ENCODE results near the gene VWF. TPM values are rescaled to one million over a fixed set of nuclear protein-coding genes. Genes with fewer than 3 reads are reported as not detected.
"Not testable (repeated sequence)": the region's sequence is repeated elsewhere in the genome, so short reads cannot be mapped to it uniquely, and the experiment has no call there.

The VWF gene
- total and polyA plus RNA-seq, 5 donors = 144 to 388 (median 242) TPM

- Histone ChIP-seq H3K27ac (ENCODE audit: low read length) (no peak overlapping the region), H3K27me3 (ENCODE audit: control insufficient read depth, insufficient read depth) (no peaks in the 10 kb centered on the region), H3K9me3 (ENCODE audit: control insufficient read depth, low read length) (no peaks in the 10 kb centered on the region), H3K4me1 (ENCODE audit: control insufficient read depth, insufficient read depth, low read length) (peaks cover 5% of the 10 kb centered on the region), H3K4me3 (ENCODE audit: low read length) (no peak overlapping the region)
- intact Hi-C loops (cut with DNase I) = no loop called here
- 91% methylated on average over 4 of the region's 4 CpGs for WGBS
- no peak for DNase-seq
- no peak for ATAC-seq
Observed at GRCh38 chr12:6143303-6143675, 18.8 kb upstream of the VWF start.

- ATAC-seq; H3K27ac ChIP-seq (ENCODE audit: low read length); H3K4me3 ChIP-seq (ENCODE audit: low read length); H3K9me3 ChIP-seq (ENCODE audit: control insufficient read depth, low read length); H3K27me3 ChIP-seq (ENCODE audit: control insufficient read depth, insufficient read depth); intact Hi-C loops (cut with DNase I); H3K4me1 ChIP-seq (ENCODE audit: control insufficient read depth, insufficient read depth, low read length): not testable (repeated sequence)
- peak in 1 of 3 donors; percentile 41 for DNase-seq
- 81% methylated on average over 35 of the region's 35 CpGs for WGBS
Observed at GRCh38 chr12:6142368-6143302, 18.2 kb upstream of the VWF start.

- intact Hi-C loops (cut with DNase I); H3K27me3 ChIP-seq (ENCODE audit: control insufficient read depth, insufficient read depth); H3K4me3 ChIP-seq (ENCODE audit: low read length); H3K4me1 ChIP-seq (ENCODE audit: control insufficient read depth, insufficient read depth, low read length); ATAC-seq; H3K9me3 ChIP-seq (ENCODE audit: control insufficient read depth, low read length): not testable (repeated sequence)
- WGBS = 81% methylated on average over 16 of the region's 16 CpGs
- DNase-seq = peak in 1 of 3 donors; percentile 43
- H3K27ac ChIP-seq (ENCODE audit: low read length) = peak overlapping the region; percentile 24
Observed at GRCh38 chr12:6141731-6142367, 17.4 kb upstream of the VWF start.

GRCh38 chr12:6140651-6141447, 16.4 kb upstream of the VWF start:
- WGBS = 58% methylated on average over 8 of the region's 8 CpGs
- Histone ChIP-seq H3K4me3 (ENCODE audit: low read length) (no peak overlapping the region), H3K27me3 (ENCODE audit: control insufficient read depth, insufficient read depth) (no peaks in the 10 kb centered on the region), H3K9me3 (ENCODE audit: control insufficient read depth, low read length) (no peaks in the 10 kb centered on the region), H3K27ac (ENCODE audit: low read length) (peak overlapping the region; percentile 78), H3K4me1 (ENCODE audit: control insufficient read depth, insufficient read depth, low read length) (peaks cover 5% of the 10 kb centered on the region)
- ATAC-seq = peak; percentile 76 to 79
- intact Hi-C loops (cut with DNase I) = no loop called here
- DNase-seq = peak in 1 of 3 donors; percentile 60

GRCh38 chr12:6135071-6135470, 10.6 kb upstream of the VWF start:
- no peaks in the 10 kb centered on the region for H3K9me3 ChIP-seq (ENCODE audit: control insufficient read depth, low read length)
- H3K4me3 ChIP-seq (ENCODE audit: low read length) = no peak overlapping the region
- no peaks in the 10 kb centered on the region for H3K4me1 ChIP-seq (ENCODE audit: control insufficient read depth, insufficient read depth, low read length)
- H3K27ac ChIP-seq (ENCODE audit: low read length) = no peak overlapping the region
- intact Hi-C loops (cut with DNase I) = no loop called here
- 43% methylated on average over 2 of the region's 2 CpGs for WGBS
- ATAC-seq (peak in 1 of 2 donors; percentile 41), DNase-seq (no peak)
- no peaks in the 10 kb centered on the region for H3K27me3 ChIP-seq (ENCODE audit: control insufficient read depth, insufficient read depth)

GRCh38 chr12:6133642-6134041, 9.2 kb upstream of the VWF start:
- intact Hi-C loops (cut with DNase I) = no loop called here
- no peak for ATAC-seq
- Histone ChIP-seq H3K4me3 (ENCODE audit: low read length) (no peak overlapping the region), H3K9me3 (ENCODE audit: control insufficient read depth, low read length) (no peaks in the 10 kb centered on the region), H3K27ac (ENCODE audit: low read length) (no peak overlapping the region), H3K27me3 (ENCODE audit: control insufficient read depth, insufficient read depth) (no peaks in the 10 kb centered on the region), H3K4me1 (ENCODE audit: control insufficient read depth, insufficient read depth, low read length) (no peaks in the 10 kb centered on the region)
- peak in 1 of 3 donors; percentile 32 for DNase-seq
- 93% methylated on average over 18 of the region's 18 CpGs for WGBS

GRCh38 chr12:6132496-6132895, 8.0 kb upstream of the VWF start:
- ATAC-seq = no peak
- 81% methylated on average over 34 of the region's 34 CpGs for WGBS
- Histone ChIP-seq H3K4me1 (ENCODE audit: control insufficient read depth, insufficient read depth, low read length) (no peaks in the 10 kb centered on the region), H3K9me3 (ENCODE audit: control insufficient read depth, low read length) (no peaks in the 10 kb centered on the region), H3K4me3 (ENCODE audit: low read length) (no peak overlapping the region), H3K27me3 (ENCODE audit: control insufficient read depth, insufficient read depth) (no peaks in the 10 kb centered on the region), H3K27ac (ENCODE audit: low read length) (no peak overlapping the region)
- peak in 1 of 3 donors; percentile 18 for DNase-seq
- intact Hi-C loops (cut with DNase I) = no loop called here

- DNase-seq (no peak), ATAC-seq (peak in 1 of 2 donors; percentile 4)
- H3K27ac ChIP-seq (ENCODE audit: low read length) = peak overlapping the region; percentile 79
- no peaks in the 10 kb centered on the region for H3K9me3 ChIP-seq (ENCODE audit: control insufficient read depth, low read length)
- intact Hi-C loops (cut with DNase I) = no loop called here
- H3K4me1 ChIP-seq (ENCODE audit: control insufficient read depth, insufficient read depth, low read length) = no peaks in the 10 kb centered on the region
- no peak overlapping the region for H3K4me3 ChIP-seq (ENCODE audit: low read length)
- WGBS = 72% methylated on average over 3 of the region's 3 CpGs
- H3K27me3 ChIP-seq (ENCODE audit: control insufficient read depth, insufficient read depth) = no peaks in the 10 kb centered on the region
Observed at GRCh38 chr12:6125310-6125608, 789 bp upstream of the VWF start.

GRCh38 chr12:6123258-6123657, 1.2 kb downstream of the VWF start:
- intact Hi-C loops (cut with DNase I) = loop anchor here in 2 of 4 donors (5.0 kb wide), 2 partner anchors 41 to 49 kb away; no protein-coding TSS in a partner anchor
- Histone ChIP-seq H3K27me3 (ENCODE audit: control insufficient read depth, insufficient read depth) (no peaks in the 10 kb centered on the region), H3K27ac (ENCODE audit: low read length) (peak overlapping the region; percentile 79), H3K4me1 (ENCODE audit: control insufficient read depth, insufficient read depth, low read length) (no peaks in the 10 kb centered on the region), H3K4me3 (ENCODE audit: low read length) (peak overlapping the region; percentile 73), H3K9me3 (ENCODE audit: control insufficient read depth, low read length) (no peaks in the 10 kb centered on the region)
- ATAC-seq (no peak), DNase-seq (peak in 1 of 3 donors; percentile 27)
- WGBS = 74% methylated on average over 9 of the region's 9 CpGs

GRCh38 chr12:6122201-6122600, 2.3 kb downstream of the VWF start:
- intact Hi-C loops (cut with DNase I) = loop anchor here in 2 of 4 donors (5.0 kb wide), 2 partner anchors 40 to 50 kb away; no protein-coding TSS in a partner anchor
- DNase-seq (no peak), ATAC-seq (no peak)
- Histone ChIP-seq H3K27ac (ENCODE audit: low read length) (peak overlapping the region; percentile 79), H3K9me3 (ENCODE audit: control insufficient read depth, low read length) (no peaks in the 10 kb centered on the region), H3K4me3 (ENCODE audit: low read length) (peak overlapping the region; percentile 73), H3K4me1 (ENCODE audit: control insufficient read depth, insufficient read depth, low read length) (no peaks in the 10 kb centered on the region), H3K27me3 (ENCODE audit: control insufficient read depth, insufficient read depth) (no peaks in the 10 kb centered on the region)
- 75% methylated on average over 4 of the region's 4 CpGs for WGBS

All from right cardiac atrium (tissue), 5 donors.